ENCODE results near the gene SLC7A5. TPM values are rescaled to one million over a fixed set of nuclear protein-coding genes. Genes with fewer than 3 reads are reported as not detected.
A peak's percentile ranks its signal among the peaks of the same experiment; 100 is the strongest.

Gene SLC7A5
- total and polyA plus RNA-seq, 5 experiments from 2014 or later: 2.0 to 20.7 (median 3.6) TPM

DNA sequence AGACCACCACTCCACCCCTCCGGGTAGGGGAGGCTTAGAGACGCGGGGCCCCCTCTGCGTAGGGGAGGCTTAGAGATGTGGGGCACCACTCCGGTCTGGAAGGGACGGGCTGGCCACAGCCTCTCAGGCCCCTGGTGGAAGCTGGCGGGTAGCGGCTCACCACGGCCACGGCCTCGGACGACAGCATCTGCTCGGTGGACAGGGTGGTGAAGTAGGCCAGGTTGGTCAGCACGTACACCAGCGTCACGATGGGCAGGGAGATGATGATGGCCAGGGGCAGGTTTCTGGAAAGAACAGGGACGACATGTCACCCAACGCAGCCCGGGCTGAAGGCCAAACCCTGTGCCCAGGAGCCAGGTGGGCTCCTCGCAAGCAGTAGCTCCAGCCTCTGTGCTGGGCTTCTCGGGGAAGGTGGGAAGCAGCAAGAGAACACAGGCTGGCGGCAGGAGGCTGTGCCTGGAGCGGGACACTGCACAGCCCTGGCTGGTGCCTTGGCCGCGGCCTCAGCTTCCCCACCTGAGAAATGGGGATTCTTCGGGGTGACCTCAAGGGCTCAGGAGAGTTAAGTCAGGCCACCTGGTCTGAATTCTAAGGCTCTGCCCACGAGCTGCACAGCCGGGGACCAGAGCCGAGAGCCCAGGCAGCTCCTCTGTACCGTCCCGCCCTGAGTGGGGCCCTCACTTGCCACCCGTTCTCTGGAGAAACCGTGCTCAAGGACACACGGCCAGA, 29.6 kb downstream of the SLC7A5 start:
- Mint-ChIP-seq H3K27ac (peak overlapping the region in 1 of 10 donors; percentile 3), H3K27me3 (no peaks in the 10 kb centered on the region), H3K9me3 (no peaks in the 10 kb centered on the region), H3K4me3 (no peak overlapping the region), H3K36me3 (peaks cover 0 to 21% (median 0%) of the 10 kb centered on the region in 3 donors), H3K4me1 (peaks cover 3 to 21% (median 15%) of the 10 kb centered on the region in 4 donors)
- no peak for ATAC-seq
- POLR2A ChIA-PET: no interaction called here
- no peak for DNase-seq

DNA sequence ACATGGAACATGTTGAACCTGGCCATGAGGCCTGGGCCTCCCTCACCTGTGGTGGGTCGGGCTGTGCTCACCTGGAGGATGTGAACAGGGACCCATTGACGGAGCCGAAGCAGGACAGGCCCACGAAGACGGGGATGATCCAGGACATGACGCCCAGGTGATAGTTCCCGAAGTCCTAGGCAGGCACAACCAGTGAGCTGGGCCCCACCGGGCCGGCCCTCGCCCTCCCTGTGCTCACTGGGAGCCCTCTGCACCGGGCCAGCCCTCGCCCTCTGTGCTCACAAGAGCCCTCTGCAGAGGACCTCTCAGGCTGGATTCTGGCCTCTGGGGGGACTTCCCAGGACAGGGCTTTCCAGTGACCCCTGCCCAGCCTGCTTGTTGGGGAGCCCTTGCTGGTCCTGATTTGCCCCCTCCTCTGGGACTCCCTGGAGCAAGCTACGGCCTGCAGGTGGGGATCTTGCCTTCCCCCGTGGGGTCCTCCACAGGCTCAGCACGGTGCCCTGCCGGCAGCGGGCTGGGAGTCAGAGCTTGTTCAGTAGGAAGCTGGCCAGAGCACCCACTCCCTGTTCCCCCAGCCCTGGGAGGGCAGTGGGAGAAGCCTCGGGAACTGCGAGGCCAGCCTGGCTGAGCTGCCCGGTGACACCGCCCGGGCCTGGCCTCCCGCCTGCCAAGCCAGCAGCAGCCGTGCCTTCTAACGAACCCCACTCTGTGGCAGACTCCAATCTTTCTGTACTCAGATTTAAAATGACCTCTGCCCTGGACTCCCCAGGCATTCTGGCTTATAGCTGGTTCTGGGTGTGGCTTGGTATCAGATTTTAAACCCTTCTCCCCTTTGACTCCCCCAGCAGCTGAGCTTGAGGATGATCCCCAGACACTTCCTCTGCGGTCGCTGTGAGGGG, 30.4 kb downstream of the SLC7A5 start:
- ATAC-seq: no peak
- Mint-ChIP-seq H3K36me3 (peaks cover 0 to 28% (median 0%) of the 10 kb centered on the region in 3 donors), H3K27me3 (no peaks in the 10 kb centered on the region), H3K9me3 (no peaks in the 10 kb centered on the region), H3K4me3 (no peak overlapping the region), H3K27ac (peak overlapping the region in 1 of 10 donors; percentile 43), H3K4me1 (peaks cover 3 to 21% (median 14%) of the 10 kb centered on the region in 4 donors)
- no peak for DNase-seq
- POLR2A ChIA-PET: no interaction called here

DNA sequence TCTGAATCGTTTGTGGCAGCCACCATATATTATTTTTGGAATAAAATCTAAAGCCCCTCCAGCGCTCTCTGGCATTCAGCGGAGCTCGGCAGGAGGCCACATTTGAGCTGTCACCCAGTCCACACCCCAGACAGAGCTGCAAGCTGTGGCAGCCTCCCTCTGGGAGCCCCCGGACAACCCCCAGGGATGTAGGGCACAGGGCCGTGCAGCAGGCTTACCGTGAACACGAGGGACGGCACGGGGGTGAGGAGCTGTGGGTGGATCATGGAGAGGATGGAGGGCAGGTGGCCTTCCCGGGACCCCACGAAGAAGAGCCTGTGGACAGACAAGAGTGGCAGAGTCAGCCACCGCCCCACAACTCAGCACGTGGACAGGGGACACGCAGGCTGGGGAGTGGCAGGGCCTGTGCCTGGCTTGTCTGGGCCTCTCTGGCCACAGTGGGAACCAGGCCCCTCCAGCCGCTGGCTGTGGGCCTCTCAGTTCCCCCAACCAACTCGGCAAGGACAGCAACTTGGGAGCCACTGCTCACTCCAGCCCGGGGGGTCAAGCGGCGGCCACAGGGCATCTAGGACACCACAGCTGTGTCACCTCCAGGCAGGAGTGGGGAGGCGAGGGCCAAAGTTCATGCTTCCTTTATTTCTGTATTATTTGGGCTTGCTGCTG, 31.5 kb downstream of the SLC7A5 start:
- POLR2A ChIA-PET: no interaction called here
- Mint-ChIP-seq H3K4me1 (peaks cover under 1 to 13% (median 8%) of the 10 kb centered on the region in 4 donors), H3K9me3 (no peaks in the 10 kb centered on the region), H3K27me3 (no peaks in the 10 kb centered on the region), H3K36me3 (peaks cover 0 to 29% (median 0%) of the 10 kb centered on the region in 3 donors), H3K27ac (no peak overlapping the region), H3K4me3 (peak overlapping the region in 1 of 10 donors; percentile 38)
- DNase-seq (no peak), ATAC-seq (no peak)

DNA sequence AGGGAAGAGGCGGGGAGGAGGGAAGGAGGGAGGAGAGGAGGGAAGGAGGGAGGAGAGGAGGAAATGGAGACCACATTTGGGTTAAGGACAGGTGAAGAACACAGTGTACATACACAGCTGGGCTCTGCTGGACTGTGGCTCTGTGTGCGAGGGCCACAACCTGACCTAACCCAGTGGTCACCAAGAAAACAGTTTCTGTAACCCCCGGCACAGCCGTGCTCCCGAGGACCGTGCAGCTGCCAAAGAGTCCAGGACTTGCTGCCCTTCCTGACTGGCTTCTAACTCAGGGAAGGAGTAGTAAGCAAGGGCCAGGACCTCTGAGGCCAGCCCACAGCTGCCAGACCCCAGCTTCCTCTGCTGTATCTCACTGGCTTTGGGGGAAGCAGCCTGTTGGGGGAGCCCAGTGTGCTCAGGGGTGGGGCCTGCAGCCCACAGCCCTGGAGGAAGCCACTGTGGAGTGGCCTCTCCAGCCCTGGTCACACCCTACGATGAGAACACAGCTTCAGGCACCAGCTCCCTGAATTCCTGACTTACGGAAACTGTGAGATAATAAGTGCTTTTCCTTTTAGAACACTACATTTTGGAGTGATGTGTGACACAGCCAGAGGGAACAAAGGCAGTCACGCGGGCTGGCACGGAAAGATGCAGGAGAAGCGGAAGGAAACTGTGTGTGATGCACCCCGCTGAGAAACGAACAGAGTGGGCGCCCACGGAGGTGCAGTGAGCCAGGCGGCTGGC, 32.3 kb downstream of the SLC7A5 start:
- Mint-ChIP-seq H3K27ac (peak overlapping the region in 1 of 10 donors; percentile 69), H3K36me3 (peaks cover 0 to 29% (median 0%) of the 10 kb centered on the region in 3 donors), H3K27me3 (no peaks in the 10 kb centered on the region), H3K4me1 (peaks cover 0 to 6% (median under 1%) of the 10 kb centered on the region in 4 donors), H3K4me3 (no peak overlapping the region), H3K9me3 (no peaks in the 10 kb centered on the region)
- no peak for DNase-seq
- POLR2A ChIA-PET: interaction anchor here (1.2 kb wide), 1 partner anchor 31 kb away, joined by 3 read pairs; no protein-coding TSS in a partner anchor
- no peak for ATAC-seq

DNA sequence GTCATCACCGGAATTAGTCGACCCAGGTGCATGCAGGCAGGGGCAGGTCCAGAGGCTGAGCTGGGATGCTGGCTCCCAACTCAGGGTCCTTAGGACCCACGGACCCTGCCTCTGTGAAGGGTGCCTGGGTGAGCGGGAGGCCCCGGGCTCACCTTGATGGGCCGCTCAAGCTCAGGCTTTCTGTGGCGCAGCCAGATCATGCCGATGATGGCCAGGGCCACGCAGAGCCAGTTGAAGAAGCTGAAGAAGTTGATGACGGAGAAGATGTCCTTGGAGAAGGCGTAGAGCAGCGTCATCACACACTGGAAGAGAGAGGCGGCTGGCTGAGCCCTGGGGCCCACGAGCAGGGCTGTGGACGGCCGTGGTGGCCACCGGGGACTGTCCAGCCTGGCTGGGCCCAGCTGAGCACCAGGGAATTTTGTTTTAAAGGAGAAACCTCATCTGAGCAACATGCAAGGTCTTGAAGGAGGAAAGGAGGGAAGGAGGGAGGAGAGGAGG, 32.9 kb downstream of the SLC7A5 start:
- POLR2A ChIA-PET: interaction anchor here (0.6 to 1.2 kb wide), 2 partner anchors 30 to 130 kb away, joined by 3 to 4 read pairs; no protein-coding TSS in a partner anchor
- peak overlapping the region in 2 of 10 donors; percentile 17 to 75 for H3K27ac Mint-ChIP-seq
- no peak overlapping the region for H3K4me3 Mint-ChIP-seq
- H3K27me3 Mint-ChIP-seq: no peaks in the 10 kb centered on the region
- no peak for DNase-seq
- H3K4me1 Mint-ChIP-seq: no peaks in the 10 kb centered on the region
- no peak for ATAC-seq
- H3K36me3 Mint-ChIP-seq: peaks cover 0 to 29% (median 0%) of the 10 kb centered on the region in 3 donors
- no peaks in the 10 kb centered on the region for H3K9me3 Mint-ChIP-seq

DNA sequence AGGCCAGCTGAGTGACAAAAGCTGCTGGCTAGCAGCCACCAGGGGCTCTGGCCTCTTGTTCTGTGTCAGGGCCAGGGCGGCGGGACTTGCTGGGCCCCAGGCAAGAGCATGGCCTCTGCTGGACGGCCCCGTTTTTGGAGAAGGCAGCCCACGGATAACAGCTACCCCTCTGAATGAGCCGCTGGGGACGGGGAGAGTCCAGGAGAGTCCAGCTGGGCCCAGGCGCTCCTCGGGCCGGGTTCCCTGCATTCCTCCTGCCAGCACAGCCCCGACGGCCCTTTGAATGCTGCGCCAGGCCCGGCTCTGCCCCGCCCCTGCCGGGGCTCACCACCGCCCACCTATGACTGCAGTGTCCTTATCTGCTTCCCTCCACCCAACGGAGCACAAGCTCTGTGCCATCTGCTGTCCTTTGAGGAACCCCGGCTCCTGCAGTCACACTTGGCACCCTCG, 33.4 kb downstream of the SLC7A5 start:
- no peak overlapping the region for H3K27ac Mint-ChIP-seq
- no peaks in the 10 kb centered on the region for H3K27me3 Mint-ChIP-seq
- POLR2A ChIA-PET: interaction anchor here (0.6 to 1.2 kb wide), 3 partner anchors 11 to 131 kb away, joined by 3 to 4 read pairs (median 3); no protein-coding TSS in a partner anchor
- H3K4me3 Mint-ChIP-seq: no peak overlapping the region
- H3K9me3 Mint-ChIP-seq: no peaks in the 10 kb centered on the region
- H3K4me1 Mint-ChIP-seq: no peaks in the 10 kb centered on the region
- ATAC-seq (no peak), DNase-seq (no peak)
- peaks cover 0 to 29% (median 0%) of the 10 kb centered on the region in 3 donors for H3K36me3 Mint-ChIP-seq

DNA sequence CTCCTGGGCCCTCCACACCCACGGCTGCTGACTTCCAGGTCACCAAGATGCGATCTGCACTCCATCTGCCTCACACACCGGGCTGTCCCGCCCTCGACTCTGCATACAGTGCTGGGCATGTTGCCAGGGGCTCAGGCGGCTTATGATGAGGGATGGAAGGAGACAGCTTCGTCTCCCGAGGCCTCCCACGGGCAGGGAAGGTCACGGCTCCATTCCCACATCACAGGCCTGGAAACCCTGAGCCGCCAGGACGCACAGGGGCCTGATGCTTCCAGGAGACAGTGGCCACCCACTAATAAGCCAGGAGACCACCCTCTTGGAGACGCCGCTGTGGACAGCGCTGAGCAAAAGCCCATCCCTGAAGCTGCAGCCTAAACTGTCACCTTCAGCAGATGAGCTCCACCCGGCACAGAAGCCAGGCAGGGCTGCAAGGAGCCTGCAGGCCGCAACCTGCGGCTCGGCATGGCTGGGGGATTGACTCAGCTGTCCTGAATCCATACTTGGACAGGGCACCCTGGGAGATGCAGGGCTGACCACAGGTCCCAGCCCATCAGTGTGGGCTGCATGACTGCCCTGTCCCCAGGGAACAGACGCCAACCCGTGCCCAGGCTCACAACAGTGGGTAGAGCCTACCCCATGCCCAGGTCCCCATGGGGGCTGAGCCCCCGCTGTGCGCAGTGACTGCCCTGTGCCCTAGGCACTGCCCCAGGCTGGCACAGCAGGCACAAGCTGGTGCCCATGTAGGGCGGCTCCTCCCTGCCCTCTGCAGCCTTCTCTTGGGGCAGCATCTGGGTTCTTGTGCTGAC, 34.4 kb downstream of the SLC7A5 start:
- Mint-ChIP-seq H3K36me3 (peaks cover 0 to 29% (median 0%) of the 10 kb centered on the region in 3 donors), H3K27me3 (no peaks in the 10 kb centered on the region), H3K27ac (no peak overlapping the region), H3K4me1 (no peaks in the 10 kb centered on the region), H3K4me3 (no peak overlapping the region), H3K9me3 (no peaks in the 10 kb centered on the region)
- no peak for ATAC-seq
- POLR2A ChIA-PET: interaction anchor here (1.2 kb wide), 1 partner anchor 12 kb away, joined by 3 read pairs; no protein-coding TSS in a partner anchor
- no peak for DNase-seq

DNA sequence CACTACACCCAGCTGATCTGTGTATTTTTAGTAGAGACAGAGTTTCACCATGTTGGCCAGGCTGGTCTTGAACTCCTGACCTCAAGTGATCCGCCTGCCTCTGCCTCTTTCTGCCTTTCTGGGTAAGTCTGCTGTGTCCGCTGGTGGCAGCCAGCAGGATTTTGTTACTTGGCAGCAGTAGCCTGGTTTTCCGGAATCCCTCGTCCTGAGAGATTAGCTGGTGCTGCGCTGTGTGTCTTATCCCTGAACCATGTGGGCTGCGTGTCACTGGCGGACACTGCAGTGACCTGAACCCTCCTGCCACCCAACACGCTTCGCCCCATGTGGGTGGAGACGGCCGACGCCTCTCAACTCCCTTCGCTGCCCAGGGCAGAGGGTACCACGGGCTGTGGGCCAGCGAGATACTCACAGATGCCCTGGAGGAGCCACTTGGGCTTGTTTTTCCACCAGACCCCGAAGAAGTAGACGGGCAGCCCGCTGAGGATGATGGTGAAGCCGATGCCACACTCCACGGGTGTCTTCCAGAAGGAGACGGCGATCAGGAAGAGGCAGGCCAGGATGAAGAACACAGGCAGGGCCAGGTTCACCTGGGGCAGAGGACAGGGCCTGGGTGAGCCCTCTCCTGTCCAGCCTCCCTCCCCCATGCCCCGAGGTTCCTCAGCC, 35.2 kb downstream of the SLC7A5 start:
- ATAC-seq (no peak), DNase-seq (no peak)
- Mint-ChIP-seq H3K27me3 (no peaks in the 10 kb centered on the region), H3K4me1 (no peaks in the 10 kb centered on the region), H3K4me3 (peak overlapping the region in 1 of 10 donors; percentile 6), H3K9me3 (no peaks in the 10 kb centered on the region), H3K36me3 (peaks cover 0 to 29% (median 0%) of the 10 kb centered on the region in 3 donors), H3K27ac (peak overlapping the region in 1 of 10 donors; percentile 82)
- POLR2A ChIA-PET: no interaction called here

DNA sequence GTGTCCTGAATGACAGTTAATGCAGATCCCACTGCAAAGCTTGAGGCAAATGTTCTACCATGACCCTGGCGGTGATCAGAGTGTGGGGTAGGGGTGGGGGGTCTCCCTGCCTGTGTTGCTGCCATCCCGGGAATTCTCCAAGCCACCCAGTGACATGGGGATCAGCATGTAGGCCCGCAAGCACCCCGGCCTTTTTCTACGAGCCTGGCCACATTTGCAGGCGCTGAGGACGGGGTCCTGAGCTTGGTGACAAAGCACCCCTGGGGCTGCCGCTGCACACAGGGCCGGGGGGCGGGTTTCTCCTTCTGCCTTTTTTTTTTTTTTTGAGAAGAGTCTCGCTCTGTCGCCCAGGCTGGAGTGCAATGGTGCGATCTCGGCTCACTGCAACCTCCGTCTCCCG, 35.8 kb downstream of the SLC7A5 start:
- no peak overlapping the region for H3K4me3 Mint-ChIP-seq
- no peak for DNase-seq
- no peak overlapping the region for H3K27ac Mint-ChIP-seq
- peaks cover 0 to 29% (median 0%) of the 10 kb centered on the region in 3 donors for H3K36me3 Mint-ChIP-seq
- H3K9me3 Mint-ChIP-seq: no peaks in the 10 kb centered on the region
- POLR2A ChIA-PET: no interaction called here
- no peaks in the 10 kb centered on the region for H3K4me1 Mint-ChIP-seq
- no peaks in the 10 kb centered on the region for H3K27me3 Mint-ChIP-seq
- no peak for ATAC-seq

DNA sequence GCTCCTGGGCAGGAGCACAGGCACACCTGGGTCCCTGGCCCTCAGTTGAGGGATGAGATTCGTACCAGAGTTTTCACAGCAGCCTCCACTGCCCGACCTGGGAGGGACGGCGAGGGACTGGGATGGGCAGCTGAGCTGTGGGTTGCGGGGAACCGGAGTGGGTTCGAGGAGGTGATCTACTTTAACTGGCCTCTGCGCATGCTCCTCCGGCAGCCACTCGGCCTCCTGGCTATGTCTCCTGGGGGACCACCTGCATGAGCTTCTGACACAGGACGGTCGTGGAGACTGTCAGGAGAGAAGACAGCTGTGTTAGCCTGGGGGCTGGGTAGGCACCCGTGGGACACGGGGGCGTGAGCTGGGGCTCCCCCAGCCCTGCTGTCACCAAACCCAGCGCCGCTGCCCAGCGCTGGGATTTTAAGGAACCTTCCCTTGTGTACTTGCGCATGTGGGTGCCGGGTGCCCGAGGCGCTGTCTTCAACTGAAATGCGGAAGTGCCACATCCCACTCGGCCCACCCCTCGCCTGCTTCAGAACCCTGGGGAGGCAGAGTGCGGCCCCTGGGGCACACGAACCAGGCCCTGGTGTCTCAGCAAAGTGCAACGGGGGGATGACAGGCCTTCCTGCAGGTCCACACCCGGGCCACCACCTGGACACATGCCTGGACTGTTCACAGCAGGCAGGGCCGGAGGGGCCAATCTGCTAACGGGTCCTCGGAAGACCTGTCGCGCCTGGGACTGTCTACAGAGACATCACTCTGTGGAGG, 36.4 kb downstream of the SLC7A5 start:
- Mint-ChIP-seq H3K9me3 (no peaks in the 10 kb centered on the region), H3K4me3 (no peak overlapping the region), H3K27me3 (no peaks in the 10 kb centered on the region), H3K36me3 (peaks cover 0 to 25% (median 0%) of the 10 kb centered on the region in 3 donors), H3K27ac (peak overlapping the region in 1 of 10 donors; percentile 87), H3K4me1 (no peaks in the 10 kb centered on the region)
- POLR2A ChIA-PET: no interaction called here
- DNase-seq (no peak), ATAC-seq (no peak)

Measured in naive thymus-derived CD8-positive, alpha-beta T cell (primary cell).